SK-N-SH treated with all-trans-retinoic acid at 6 μM for 48 hours (cell line): ENCODE data around the gene PIAS1.

Experiments
- ARNTL ChIP-seq: fragments of 450-650 bp; formaldehyde crosslinking; IDR thresholded peaks from 2 replicates; pipeline ENCODE4 v1.5.0; 2020; ENCODE audit warnings: low read depth, mild to moderate bottlenecking, moderate library complexity, borderline replicate concordance
- BACH2 ChIP-seq: fragments of 250-450 bp; sonication (Bioruptor Pico); IDR thresholded peaks from 2 replicates; pipeline ENCODE4 v1.9.0; 2021; ENCODE audit warnings: mild to moderate bottlenecking, borderline replicate concordance
- CREB5 ChIP-seq: fragments of 250-450 bp; sonication (Bioruptor Pico); IDR thresholded peaks from 2 replicates; pipeline ENCODE4 v1.5.1; 2020; ENCODE audit warnings: low read depth, mild to moderate bottlenecking, moderate library complexity
- PPARA ChIP-seq: fragments of 250-450 bp; sonication (Bioruptor Pico); IDR thresholded peaks from 2 replicates; pipeline ENCODE4 v1.5.0; 2020; ENCODE audit warnings: mild to moderate bottlenecking, borderline replicate concordance
- RARB ChIP-seq: fragments of 250-450 bp; sonication (Bioruptor Pico); IDR thresholded peaks from 2 replicates; pipeline ENCODE4 v1.8.0; 2021; ENCODE audit warnings: mild to moderate bottlenecking, moderate library complexity
- ZC3H10 ChIP-seq: fragments of 250-450 bp; sonication (Bioruptor Pico); IDR thresholded peaks from 2 replicates; pipeline ENCODE4 v1.5.1; 2021; ENCODE audit warnings: mild to moderate bottlenecking, moderate library complexity
- ZFP3 ChIP-seq: fragments of 250-450 bp; sonication (Bioruptor Pico); IDR thresholded peaks from 2 replicates; pipeline ENCODE4 v1.5.0; 2020; ENCODE audit warnings: mild to moderate bottlenecking, moderate library complexity
- ZNF565 ChIP-seq: fragments of 450-650 bp; formaldehyde crosslinking; conservative IDR thresholded peaks from 2 replicates; pipeline ENCODE4 v1.5.0; 2020; ENCODE audit warnings: low read depth, mild to moderate bottlenecking, moderate library complexity
- TF ChIP-seq, protein P1 (sequence below): fragments of 250-450 bp; sonication (Bioruptor Pico); IDR thresholded peaks from 2 replicates; pipeline ENCODE4 v1.8.0; 2020; ENCODE audit warnings: mild to moderate bottlenecking, moderate library complexity, borderline replicate concordance

DNA sequence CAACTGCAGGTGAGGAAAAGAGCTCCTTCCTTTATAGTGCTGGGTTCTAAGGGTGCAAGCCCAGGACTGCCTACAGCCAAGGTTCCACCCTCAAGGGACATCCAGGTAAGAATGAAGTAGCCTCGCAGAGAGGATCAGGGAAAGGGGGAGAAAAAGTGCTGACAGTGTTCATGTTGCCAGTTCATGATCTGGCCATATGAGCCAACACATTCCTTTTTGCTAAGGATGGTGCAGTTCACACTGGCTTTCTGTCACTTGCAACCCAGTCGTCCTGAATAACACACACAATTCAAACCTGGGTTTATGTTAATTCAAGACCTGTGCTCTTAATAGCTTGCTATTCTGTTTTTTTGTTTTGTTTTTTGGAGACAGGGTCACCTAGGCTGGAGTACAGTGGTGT, 166.4 kb downstream of the PIAS1 start:
- TF ChIP-seq ZC3H10 (CRISPR knock-in tag) (no peak), RARB (CRISPR knock-in tag) (no peak), ZNF565 (CRISPR knock-in tag) (no peak), ARNTL (CRISPR knock-in tag) (no peak), PPARA (CRISPR knock-in tag) (no peak), CREB5 (CRISPR knock-in tag) (no peak), ZFP3 (CRISPR knock-in tag) (no peak), BACH2 (CRISPR knock-in tag) (no peak)
- TF ChIP-seq, protein P1, sequence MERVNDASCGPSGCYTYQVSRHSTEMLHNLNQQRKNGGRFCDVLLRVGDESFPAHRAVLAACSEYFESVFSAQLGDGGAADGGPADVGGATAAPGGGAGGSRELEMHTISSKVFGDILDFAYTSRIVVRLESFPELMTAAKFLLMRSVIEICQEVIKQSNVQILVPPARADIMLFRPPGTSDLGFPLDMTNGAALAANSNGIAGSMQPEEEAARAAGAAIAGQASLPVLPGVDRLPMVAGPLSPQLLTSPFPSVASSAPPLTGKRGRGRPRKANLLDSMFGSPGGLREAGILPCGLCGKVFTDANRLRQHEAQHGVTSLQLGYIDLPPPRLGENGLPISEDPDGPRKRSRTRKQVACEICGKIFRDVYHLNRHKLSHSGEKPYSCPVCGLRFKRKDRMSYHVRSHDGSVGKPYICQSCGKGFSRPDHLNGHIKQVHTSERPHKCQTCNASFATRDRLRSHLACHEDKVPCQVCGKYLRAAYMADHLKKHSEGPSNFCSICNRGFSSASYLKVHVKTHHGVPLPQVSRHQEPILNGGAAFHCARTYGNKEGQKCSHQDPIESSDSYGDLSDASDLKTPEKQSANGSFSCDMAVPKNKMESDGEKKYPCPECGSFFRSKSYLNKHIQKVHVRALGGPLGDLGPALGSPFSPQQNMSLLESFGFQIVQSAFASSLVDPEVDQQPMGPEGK (CRISPR knock-in tag), result no peak
